ENCODE results near the gene GLB1L3.

GLB1L3 gene

GRCh38 chr11:134330611-134331353 lies 54.6 kb downstream of the GLB1L3 start:
- no peak for DNase-seq (ENCODE audit: low read depth)
- no peak for TF ChIP-seq CTCF (IDR thresholded peaks at IDR 0.05; ENCODE audit: insufficient read depth, low read depth, low read length, missing control alignments)
- H3K4me3 ChIP-seq (ENCODE audit: low read depth, low read length), result no peak overlapping the region

GRCh38 chr11:134331354-134332188 lies 55.4 kb downstream of the GLB1L3 start, which contains the start of gene GLB1L2:
Gene GLB1L2 (plus strand): TSS chr11:134331988. CDS start chr11:134332062, 74 bp downstream.
- DNase-seq (ENCODE audit: low read depth), result peak; percentile 19
- no peak for TF ChIP-seq CTCF (IDR thresholded peaks at IDR 0.05; ENCODE audit: insufficient read depth, low read depth, low read length, missing control alignments)
- H3K4me3 ChIP-seq (ENCODE audit: low read depth, low read length), result no peak within 1 kb of the TSS

- DNase-seq (ENCODE audit: low read depth), result no peak
- H3K4me3 ChIP-seq (ENCODE audit: low read depth, low read length), result no peak overlapping the region
- TF ChIP-seq CTCF (IDR thresholded peaks at IDR 0.05; ENCODE audit: insufficient read depth, low read depth, low read length, missing control alignments), result no peak
Measured at GRCh38 chr11:134332189-134332631, 56.0 kb downstream of the GLB1L3 start.

- H3K4me3 ChIP-seq (ENCODE audit: low read depth, low read length), result no peak overlapping the region
- no peak for TF ChIP-seq CTCF (IDR thresholded peaks at IDR 0.05; ENCODE audit: insufficient read depth, low read depth, low read length, missing control alignments)
- DNase-seq (ENCODE audit: low read depth), result no peak
Measured at GRCh38 chr11:134332782-134333181, 56.6 kb downstream of the GLB1L3 start.

- no peak overlapping the region for H3K4me3 ChIP-seq (ENCODE audit: low read depth, low read length)
- TF ChIP-seq CTCF (IDR thresholded peaks at IDR 0.05; ENCODE audit: insufficient read depth, low read depth, low read length, missing control alignments), result no peak
- DNase-seq (ENCODE audit: low read depth), result no peak
Measured at GRCh38 chr11:134333312-134333711, 57.1 kb downstream of the GLB1L3 start.

- TF ChIP-seq CTCF (IDR thresholded peaks at IDR 0.05; ENCODE audit: insufficient read depth, low read depth, low read length, missing control alignments), result no peak
- H3K4me3 ChIP-seq (ENCODE audit: low read depth, low read length), result no peak overlapping the region
- DNase-seq (ENCODE audit: low read depth), result no peak
Measured at GRCh38 chr11:134333946-134334345, 57.8 kb downstream of the GLB1L3 start.

Measured in GM12865 (cell line).